ENCODE data around the gene SLX4. TPM values are rescaled to one million over a fixed set of nuclear protein-coding genes. Genes with fewer than 3 reads are reported as not detected.

Gene SLX4
- total RNA-seq, 6 donors from 2014 or later, result 4.6 to 10.5 (median 6.0) TPM

- Histone ChIP-seq H3K9me3 (no peaks in the 10 kb centered on the region), H3K36me3 (peaks cover 1 to 41% (median 24%) of the 10 kb centered on the region in 4 donors), H3K27ac (no peak overlapping the region), H3K4me3 (no peak overlapping the region), H3K4me1 (no peaks in the 10 kb centered on the region), H3K27me3 (no peaks in the 10 kb centered on the region)
- ATAC-seq (ENCODE audit: low FRiP score in 2 of 2), result no peak
- 81 to 86% methylated on average over 13 to 17 of the region's 18 CpGs for WGBS, 2 donors
- DNase-seq, result no peak
- no peak for TF ChIP-seq CTCF (IDR thresholded peaks at IDR 0.05)
- no peak for TF ChIP-seq EP300 (IDR thresholded peaks at IDR 0.05)
- no peak for TF ChIP-seq POLR2A (IDR thresholded peaks at IDR 0.05)
- TF ChIP-seq POLR2AphosphoS5 (IDR thresholded peaks at IDR 0.05), result no peak
These were observed 40.3 kb upstream of the SLX4 start for GRCh38 chr16:3651461-3652372.

GRCh38 chr16:3650631-3651265, 39.3 kb upstream of the SLX4 start:
- ATAC-seq (ENCODE audit: low FRiP score in 2 of 2), result no peak
- Histone ChIP-seq H3K36me3 (peaks cover 0 to 34% (median 18%) of the 10 kb centered on the region in 4 donors), H3K27me3 (no peaks in the 10 kb centered on the region), H3K4me1 (no peaks in the 10 kb centered on the region), H3K9me3 (no peaks in the 10 kb centered on the region), H3K4me3 (no peak overlapping the region), H3K27ac (no peak overlapping the region)
- WGBS, 2 donors, result 82 to 89% methylated on average over 13 of the region's 13 CpGs
- TF ChIP-seq POLR2A (IDR thresholded peaks at IDR 0.05) (no peak), POLR2AphosphoS5 (IDR thresholded peaks at IDR 0.05) (no peak), CTCF (IDR thresholded peaks at IDR 0.05) (no peak), EP300 (IDR thresholded peaks at IDR 0.05) (no peak)
- DNase-seq, result peak in 1 of 2 donors; percentile 57

- 78 to 82% methylated on average over 15 of the region's 15 CpGs for WGBS, 2 donors
- H3K9me3 ChIP-seq, result no peaks in the 10 kb centered on the region
- no peak overlapping the region for H3K27ac ChIP-seq
- ATAC-seq (ENCODE audit: low FRiP score in 2 of 2) (peak in 1 of 2 donors; percentile 21), DNase-seq (peak in 1 of 2 donors; percentile 18)
- no peaks in the 10 kb centered on the region for H3K4me1 ChIP-seq
- H3K4me3 ChIP-seq, result no peak overlapping the region
- H3K36me3 ChIP-seq, result peaks cover 0 to 35% (median 16%) of the 10 kb centered on the region in 4 donors
- no peaks in the 10 kb centered on the region for H3K27me3 ChIP-seq
- TF ChIP-seq POLR2A (IDR thresholded peaks at IDR 0.05) (no peak), POLR2AphosphoS5 (IDR thresholded peaks at IDR 0.05) (no peak), EP300 (IDR thresholded peaks at IDR 0.05) (no peak), CTCF (IDR thresholded peaks at IDR 0.05) (no peak)
These were observed 35.0 kb upstream of the SLX4 start for GRCh38 chr16:3646348-3646920.

GRCh38 chr16:3645504-3646347, 34.3 kb upstream of the SLX4 start:
- Histone ChIP-seq H3K27ac (no peak overlapping the region), H3K9me3 (no peaks in the 10 kb centered on the region), H3K4me3 (no peak overlapping the region), H3K4me1 (no peaks in the 10 kb centered on the region), H3K36me3 (peaks cover 0 to 36% (median 19%) of the 10 kb centered on the region in 4 donors), H3K27me3 (no peaks in the 10 kb centered on the region)
- no peak for TF ChIP-seq POLR2AphosphoS5 (IDR thresholded peaks at IDR 0.05)
- no peak for TF ChIP-seq POLR2A (IDR thresholded peaks at IDR 0.05)
- no peak for TF ChIP-seq EP300 (IDR thresholded peaks at IDR 0.05)
- no peak for TF ChIP-seq CTCF (IDR thresholded peaks at IDR 0.05)
- WGBS, 2 donors, result 88% methylated on average over 16 to 19 of the region's 19 CpGs
- DNase-seq (peak in 1 of 2 donors; percentile 10), ATAC-seq (ENCODE audit: low FRiP score in 2 of 2) (no peak)

All from upper lobe of left lung (tissue), 6 donors.